Measurements from ENCODE around the gene PDILT. TPM values are rescaled to one million over a fixed set of nuclear protein-coding genes. Genes with fewer than 3 reads are reported as not detected.

The PDILT gene
- total RNA-seq, 1 experiment from 2014 or later: not detected

GRCh38 chr16:20339744-20340143, 64.8 kb downstream of the PDILT start:
- no peak overlapping the region for H3K4me3 ChIP-seq (ENCODE audit: low read depth, low read length, poor library complexity, severe bottlenecking)
- H3K27me3 ChIP-seq (replicated peaks; ENCODE audit: insufficient read depth, low read depth, low read length, poor library complexity): peaks cover 4% of the 10 kb centered on the region
- H3K27ac ChIP-seq (ENCODE audit: low read depth, low read length, poor library complexity, severe bottlenecking): no peak overlapping the region
- intact Hi-C loops (cut with micrococcal nuclease; ENCODE audit: unreplicated experiment): no loop called here
- H3K36me3 ChIP-seq (ENCODE audit: insufficient read depth, low read length, poor library complexity, severe bottlenecking): no peaks in the 10 kb centered on the region
- H3K9me3 ChIP-seq (ENCODE audit: low read depth, low read length, poor library complexity, severe bottlenecking): no peaks in the 10 kb centered on the region
- ChIA-PET CTCF (no interaction called here), POLR2A (ENCODE audit: low non-redundant PET) (no interaction called here)
- no peaks in the 10 kb centered on the region for H3K4me1 ChIP-seq (ENCODE audit: insufficient read depth, low read length, poor library complexity, severe bottlenecking)
- DNase-seq (ENCODE audit: low spot score): no peak
- TF ChIP-seq CTCF (conservative IDR thresholded peaks at IDR 0.05; ENCODE audit: low read depth, low read length): no peak
- TF ChIP-seq EZH2 (IDR thresholded peaks at IDR 0.05; ENCODE audit: borderline replicate concordance, low read depth, low read length, poor library complexity, severe bottlenecking): no peak
- BruUV-seq (replicated peaks): no TSS peak

GRCh38 chr16:20336955-20337354, 67.6 kb downstream of the PDILT start:
- ChIA-PET CTCF (no interaction called here), POLR2A (ENCODE audit: low non-redundant PET) (no interaction called here)
- intact Hi-C loops (cut with micrococcal nuclease; ENCODE audit: unreplicated experiment): no loop called here
- Histone ChIP-seq H3K4me1 (ENCODE audit: insufficient read depth, low read length, poor library complexity, severe bottlenecking) (no peaks in the 10 kb centered on the region), H3K4me3 (ENCODE audit: low read depth, low read length, poor library complexity, severe bottlenecking) (no peak overlapping the region), H3K27ac (ENCODE audit: low read depth, low read length, poor library complexity, severe bottlenecking) (no peak overlapping the region), H3K27me3 (replicated peaks; ENCODE audit: insufficient read depth, low read depth, low read length, poor library complexity) (peaks cover 4% of the 10 kb centered on the region), H3K9me3 (ENCODE audit: low read depth, low read length, poor library complexity, severe bottlenecking) (no peaks in the 10 kb centered on the region), H3K36me3 (ENCODE audit: insufficient read depth, low read length, poor library complexity, severe bottlenecking) (no peaks in the 10 kb centered on the region)
- DNase-seq (ENCODE audit: low spot score): no peak
- TF ChIP-seq EZH2 (IDR thresholded peaks at IDR 0.05; ENCODE audit: borderline replicate concordance, low read depth, low read length, poor library complexity, severe bottlenecking) (no peak), CTCF (conservative IDR thresholded peaks at IDR 0.05; ENCODE audit: low read depth, low read length) (no peak)
- no TSS peak for BruUV-seq (replicated peaks)

- no peak for DNase-seq (ENCODE audit: low spot score)
- H3K4me1 ChIP-seq (ENCODE audit: insufficient read depth, low read length, poor library complexity, severe bottlenecking): no peaks in the 10 kb centered on the region
- POLR2A ChIA-PET (ENCODE audit: low non-redundant PET): no interaction called here
- no peaks in the 10 kb centered on the region for H3K9me3 ChIP-seq (ENCODE audit: low read depth, low read length, poor library complexity, severe bottlenecking)
- CTCF ChIA-PET: no interaction called here
- H3K27ac ChIP-seq (ENCODE audit: low read depth, low read length, poor library complexity, severe bottlenecking): no peak overlapping the region
- H3K4me3 ChIP-seq (ENCODE audit: low read depth, low read length, poor library complexity, severe bottlenecking): no peak overlapping the region
- TF ChIP-seq EZH2 (IDR thresholded peaks at IDR 0.05; ENCODE audit: borderline replicate concordance, low read depth, low read length, poor library complexity, severe bottlenecking) (no peak), CTCF (conservative IDR thresholded peaks at IDR 0.05; ENCODE audit: low read depth, low read length) (no peak)
- H3K36me3 ChIP-seq (ENCODE audit: insufficient read depth, low read length, poor library complexity, severe bottlenecking): no peaks in the 10 kb centered on the region
- intact Hi-C loops (cut with micrococcal nuclease; ENCODE audit: unreplicated experiment): no loop called here
- no TSS peak for BruUV-seq (replicated peaks)
- peaks cover 4% of the 10 kb centered on the region for H3K27me3 ChIP-seq (replicated peaks; ENCODE audit: insufficient read depth, low read depth, low read length, poor library complexity)
Measured at GRCh38 chr16:20334396-20334795, 70.1 kb downstream of the PDILT start.
